Stimulated activated CD4-positive, alpha-beta T cell treated with anti-CD3 and anti-CD28 coated beads, Interleukin-1b, Interleukin-23, amount 100 ng/mL, for 1 hour (primary cell): ENCODE results near the gene DSE.
A peak's percentile ranks its signal among the peaks of the same experiment; 100 is the strongest.

ENCODE experiments used
- DNase-seq, 2 donors: peaks; one replicate each; pipeline ENCODE4 v3.0.0-alpha.2; 2020; ENCODE audit warnings: low read depth in 2 of 2

DSE gene

DNA sequence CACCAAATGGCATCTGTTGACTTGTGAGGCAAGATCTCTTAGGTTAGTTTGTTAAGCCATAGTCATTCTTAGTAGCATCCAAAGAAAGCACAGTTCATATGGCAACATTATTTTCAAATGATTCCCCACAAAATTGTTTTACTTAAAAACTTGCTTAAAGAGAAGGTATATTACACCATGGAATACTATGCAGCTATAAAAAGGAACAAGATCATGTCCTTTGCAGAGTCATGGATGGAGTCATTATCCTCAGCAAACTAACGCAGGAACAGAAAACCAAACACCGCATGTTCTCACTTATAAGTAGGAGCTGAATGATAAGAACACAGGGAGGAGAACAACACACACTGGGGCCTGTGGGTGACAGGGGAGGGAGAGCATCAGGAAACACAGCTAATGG is 10.9 kb upstream of the DSE start:
- DNase-seq: no peak

DNA sequence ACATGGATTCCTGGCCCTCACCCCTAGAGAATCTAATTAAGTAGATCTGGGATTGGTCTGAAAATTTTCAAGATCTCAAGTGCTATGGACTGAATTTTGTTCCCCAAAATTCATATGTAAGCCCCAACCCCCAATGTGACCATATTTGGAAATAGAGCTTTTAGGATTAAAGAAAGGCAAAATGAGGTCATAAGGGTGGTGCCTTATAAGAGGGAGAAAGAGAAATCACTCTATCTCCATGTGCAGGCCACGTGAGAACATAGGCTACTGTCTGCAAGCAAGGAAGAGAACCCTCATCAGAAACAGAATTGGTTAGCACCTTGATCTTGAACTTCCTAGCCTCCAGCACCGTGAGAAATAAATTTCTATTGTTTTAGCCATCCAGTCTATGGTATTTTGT is 8.5 kb upstream of the DSE start:
- no peak for DNase-seq

DNA sequence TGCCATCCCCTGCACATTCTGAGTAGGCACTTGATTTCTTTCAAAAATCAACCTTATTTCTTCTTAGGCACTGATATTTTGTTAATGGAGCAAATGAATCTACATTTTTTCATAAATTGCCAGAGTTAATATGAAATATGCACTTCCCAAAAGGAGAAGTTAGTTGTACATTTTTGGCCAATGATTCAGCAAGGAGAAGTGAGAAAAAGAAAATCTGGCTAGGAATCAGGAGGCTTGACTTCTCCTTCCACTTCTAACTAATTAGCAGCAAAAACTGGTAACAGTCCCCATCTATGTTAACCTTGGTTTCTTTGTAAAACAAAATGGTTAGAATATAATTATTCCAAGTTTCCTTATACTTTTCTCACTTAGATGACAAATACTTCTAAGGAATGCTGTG is 7.0 kb upstream of the DSE start:
- DNase-seq: no peak

GRCh38 chr6:116364321-116364720 is 6.4 kb upstream of the DSE start:
- no peak for DNase-seq

DNA sequence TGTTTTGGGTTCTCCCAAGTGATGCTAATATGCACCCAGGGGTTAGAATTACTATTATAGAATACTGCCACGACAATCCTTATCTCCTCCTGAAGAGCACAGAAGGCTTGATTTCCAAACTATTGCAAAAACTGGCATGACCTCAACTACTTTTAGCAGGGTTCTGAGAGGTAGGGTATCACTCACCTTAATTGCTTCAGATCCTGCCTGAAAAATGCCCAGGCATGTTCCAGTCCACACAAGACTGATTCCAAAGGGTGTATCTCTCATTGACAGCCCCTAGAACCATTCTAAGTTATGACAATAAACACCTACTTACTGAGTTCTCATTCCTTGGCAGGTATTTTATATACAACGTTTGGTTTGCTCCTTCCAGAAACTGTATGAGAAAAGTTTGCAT is 5.0 kb upstream of the DSE start:
- DNase-seq: no peak

GRCh38 chr6:116366740-116367275 is 3.9 kb upstream of the DSE start:
- no peak for DNase-seq

GRCh38 chr6:116369540-116369939 is 1.2 kb upstream of the DSE start:
- DNase-seq: no peak

DNA sequence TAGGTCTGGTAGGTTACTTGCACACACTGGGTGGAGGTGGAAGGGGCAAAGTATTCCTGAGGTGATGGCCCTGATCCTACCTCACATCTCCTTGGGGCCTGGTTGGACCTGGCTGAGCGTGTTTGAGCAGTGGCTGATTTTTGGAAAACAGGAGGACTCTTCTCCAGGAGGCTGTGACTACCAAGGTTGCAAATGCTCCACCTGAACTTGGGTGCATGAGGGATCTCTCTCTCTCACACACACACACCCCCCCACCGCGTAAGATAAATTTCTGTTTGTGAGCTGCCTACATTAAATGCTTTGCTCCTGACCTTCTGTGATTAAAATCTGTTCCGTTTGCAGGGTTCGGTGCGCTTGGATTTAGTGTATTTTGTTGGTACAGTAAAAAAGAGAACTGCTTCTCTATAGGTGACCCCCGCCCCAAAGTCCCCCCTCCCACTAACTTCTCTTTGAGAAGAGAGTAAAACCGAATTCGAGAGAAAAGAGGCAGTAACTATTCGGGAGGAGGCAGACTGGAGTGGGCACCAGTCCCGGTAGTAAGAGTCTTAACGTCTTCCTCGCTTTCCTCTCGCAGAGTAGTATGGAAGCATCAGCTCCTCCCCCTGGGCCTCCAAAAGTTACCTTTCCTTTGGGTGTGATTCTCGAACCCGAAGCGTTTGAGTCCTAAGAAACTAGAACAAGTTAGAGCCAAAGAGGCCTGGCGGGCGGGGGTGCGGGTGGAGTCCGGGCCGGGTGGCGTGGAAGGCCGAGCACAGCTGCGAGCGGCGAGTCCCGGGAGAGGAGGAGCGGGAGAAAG is 585 bp upstream of the DSE start:
- no peak for DNase-seq

- peak; percentile 1 to 2 for DNase-seq
Measured at GRCh38 chr6:116371120-116371917, 572 bp downstream of the DSE start.

DNA sequence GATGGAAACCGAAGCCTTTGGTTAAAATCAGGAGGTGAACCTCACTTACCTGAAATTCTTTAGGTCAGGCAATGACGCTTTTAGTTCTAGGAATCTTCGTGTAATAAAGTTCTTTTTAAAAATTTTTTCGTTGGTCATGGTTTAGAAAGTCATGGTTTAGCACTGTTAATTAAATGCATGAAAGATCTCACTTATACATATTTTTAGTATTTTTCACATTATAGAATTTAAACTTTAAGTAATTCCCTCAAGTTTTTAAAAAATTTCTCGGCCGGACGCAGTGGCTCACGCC is 1.1 kb downstream of the DSE start:
- DNase-seq: no peak

GRCh38 chr6:116373300-116373699 is 2.6 kb downstream of the DSE start:
- no peak for DNase-seq

DNA sequence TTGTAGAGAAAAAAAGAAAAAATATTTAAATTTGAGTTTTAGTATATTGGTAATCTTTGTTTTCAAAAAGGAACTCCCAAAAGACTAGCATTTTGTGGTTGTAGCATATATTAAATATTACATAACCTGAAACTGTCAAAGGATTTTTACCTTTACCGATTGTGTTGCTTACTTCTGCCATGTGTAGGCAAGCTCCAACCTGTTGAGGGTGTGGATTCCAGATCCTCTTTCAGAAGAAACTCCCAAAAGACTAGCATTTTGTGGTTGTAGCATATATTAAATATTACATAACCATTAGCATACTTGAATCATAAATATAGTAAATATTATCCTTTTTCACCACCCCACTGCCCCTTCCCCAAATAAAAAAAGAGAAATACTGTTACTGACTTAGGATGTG is 3.2 kb downstream of the DSE start:
- DNase-seq: no peak

- DNase-seq: no peak
Measured at GRCh38 chr6:116374586-116374985, 3.8 kb downstream of the DSE start.

GRCh38 chr6:116375262-116375661 is 4.5 kb downstream of the DSE start:
- no peak for DNase-seq

DNA sequence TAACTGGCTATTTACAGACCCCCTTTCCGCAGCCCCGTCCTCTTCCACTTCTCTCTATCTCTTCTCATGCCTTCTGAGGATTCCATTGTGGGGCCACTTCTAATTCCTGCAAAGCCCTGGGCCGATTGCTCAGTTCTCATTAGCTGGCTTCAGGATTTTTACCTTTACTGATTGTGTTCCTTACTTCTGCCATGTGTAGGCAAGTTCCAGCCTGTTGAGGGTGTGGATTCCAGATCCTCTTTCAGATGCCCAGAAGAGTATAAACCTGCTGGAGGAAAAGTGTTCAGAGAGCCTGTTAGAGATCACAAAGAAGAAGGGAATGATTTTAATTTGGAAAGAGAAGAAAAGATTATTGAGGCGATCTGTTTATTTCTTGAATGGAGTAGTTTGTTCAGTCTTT is 5.4 kb downstream of the DSE start:
- no peak for DNase-seq

GRCh38 chr6:116379764-116380163 is 9.0 kb downstream of the DSE start:
- no peak for DNase-seq

DNA sequence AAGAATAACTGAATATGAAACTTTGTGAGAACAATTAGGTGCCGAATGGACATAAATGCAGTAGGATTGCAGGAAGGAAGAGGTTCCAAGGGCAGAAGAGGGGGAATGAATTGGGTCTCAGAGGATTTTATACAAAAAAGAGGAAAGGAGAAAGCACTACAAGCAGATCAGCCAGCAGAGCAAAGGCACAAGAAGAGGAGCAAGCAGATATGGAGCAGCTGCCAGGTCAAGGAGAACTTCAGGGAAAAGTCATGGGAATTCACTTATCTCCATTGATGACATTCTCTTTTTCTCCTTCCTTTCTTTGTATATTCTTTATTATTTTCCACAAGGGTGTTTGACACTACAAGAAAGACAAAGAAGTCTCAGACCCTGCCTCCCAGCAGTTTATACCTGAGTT is 9.6 kb downstream of the DSE start:
- DNase-seq: no peak

DNA sequence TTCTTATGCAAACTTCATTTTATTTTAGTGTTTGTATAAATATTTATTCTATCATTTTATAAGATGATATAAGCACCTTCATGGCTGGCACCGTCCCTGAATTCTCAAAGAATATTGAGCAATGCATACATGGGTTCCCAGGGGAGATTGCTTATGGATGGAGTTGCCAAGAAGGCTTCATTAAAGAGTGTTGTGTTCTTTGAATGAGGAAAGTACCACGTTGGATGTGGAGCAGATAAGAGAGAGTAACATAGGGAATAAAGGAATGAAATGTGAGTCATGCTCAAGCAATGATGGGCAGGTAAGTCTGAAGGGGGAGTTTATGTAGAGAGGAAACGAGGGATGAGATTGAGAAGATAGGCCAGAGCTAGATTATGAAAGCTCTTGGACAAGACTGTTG is 10.3 kb downstream of the DSE start:
- no peak for DNase-seq

DNA sequence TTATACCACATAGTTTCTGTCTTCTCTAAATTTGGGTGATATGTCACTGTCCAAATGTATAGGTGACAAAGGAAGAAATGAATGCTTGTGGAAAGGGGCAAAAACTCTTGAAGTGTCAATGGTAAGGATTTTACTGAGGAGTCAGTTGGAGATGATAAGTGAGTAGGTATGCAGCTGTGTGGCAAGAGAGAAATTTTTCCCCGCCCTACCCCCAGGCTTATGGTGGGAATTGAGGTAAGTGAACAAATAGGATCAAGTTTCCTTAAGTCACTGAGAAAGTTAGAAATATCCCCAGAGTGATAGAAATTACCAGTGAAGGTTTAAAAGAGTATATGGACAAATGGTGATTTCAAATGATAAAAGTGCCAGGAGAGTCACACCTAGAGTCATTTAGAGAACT is 11.8 kb downstream of the DSE start:
- no peak for DNase-seq

- DNase-seq: no peak
Measured at GRCh38 chr6:116384727-116385458, 14.1 kb downstream of the DSE start.

DNA sequence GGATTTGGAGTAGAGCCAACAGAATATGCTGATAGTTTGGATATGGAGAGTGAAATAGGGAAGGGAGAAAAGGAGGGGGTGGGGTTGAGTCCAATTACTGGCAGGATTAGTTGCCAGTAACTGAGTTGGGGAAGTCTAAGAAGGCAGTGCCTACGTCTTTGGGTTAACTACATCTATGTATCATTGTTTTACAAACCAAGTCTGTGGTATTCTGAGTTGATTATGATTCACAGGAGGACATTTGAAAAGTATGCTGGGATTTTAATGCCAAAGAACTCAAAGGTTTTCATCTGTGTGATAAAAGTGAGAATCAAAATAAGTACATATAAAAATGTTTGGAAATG is 14.7 kb downstream of the DSE start:
- DNase-seq: no peak

- no peak for DNase-seq
Measured at GRCh38 chr6:116385921-116386320, 15.2 kb downstream of the DSE start.
